Activated naive CD4-positive, alpha-beta T cell treated with anti-CD3 and anti-CD28 coated beads, Interleukin-2, amount 10 ng/mL, durations not matched to agents 7 days and 5 days (primary cell): Measurements from ENCODE around the gene WNT6.

Experiments used
- CTCF ChIA-PET: fragments of 350-600 bp; sonication (Branson Sonifier 250); formaldehyde crosslinking; loops from one replicate; lab custom pipeline; 2021; ENCODE audit warnings: antibody characterized with exemption; lab: Charles Lee
- DNase-seq: peaks from one replicate; pipeline ENCODE4 v3.0.0-alpha.2; 2020
- H3K27ac Mint-ChIP-seq: one replicate; pipeline ENCODE4 v1.8.0; 2021; ENCODE audit warnings: mild to moderate bottlenecking, moderate library complexity, mixed read lengths
- H3K27me3 Mint-ChIP-seq: one replicate; pipeline ENCODE4 v1.8.0; 2021; ENCODE audit warnings: mild to moderate bottlenecking, mixed read lengths
- H3K36me3 Mint-ChIP-seq: one replicate; pipeline ENCODE4 v1.8.0; 2021; ENCODE audit warnings: mixed read lengths
- H3K4me1 Mint-ChIP-seq: one replicate; pipeline ENCODE4 v1.8.0; 2021; ENCODE audit warnings: mixed read lengths
- H3K4me3 Mint-ChIP-seq: one replicate; pipeline ENCODE4 v1.8.0; 2021; ENCODE audit warnings: mild to moderate bottlenecking, moderate library complexity, mixed read lengths
- H3K9me3 Mint-ChIP-seq: one replicate; pipeline ENCODE4 v1.8.0; 2021; ENCODE audit warnings: mixed read lengths

The WNT6 gene

GRCh38 chr2:218880859-218881594, 21.4 kb downstream of the WNT6 start:
- Mint-ChIP-seq H3K27ac (no peak overlapping the region), H3K27me3 (peaks cover 98% of the 10 kb centered on the region)

GRCh38 chr2:218881744-218882460, 22.3 kb downstream of the WNT6 start:
- no peak for DNase-seq
- H3K4me1 Mint-ChIP-seq, result peaks cover 16% of the 10 kb centered on the region
- no peak overlapping the region for H3K4me3 Mint-ChIP-seq
- H3K27ac Mint-ChIP-seq, result no peak overlapping the region
- peaks cover 97% of the 10 kb centered on the region for H3K27me3 Mint-ChIP-seq
- H3K36me3 Mint-ChIP-seq, result no peaks in the 10 kb centered on the region
- H3K9me3 Mint-ChIP-seq, result no peaks in the 10 kb centered on the region
- CTCF ChIA-PET, result interaction anchor here (2.1 to 13.5 kb wide), 2 partner anchors 10 to 18 kb away, joined by 7 to 443 read pairs; no protein-coding TSS in a partner anchor

More at GRCh38 chr2:218880859-218881594, 21.4 kb downstream of the WNT6 start:
- CTCF ChIA-PET, result interaction anchor here (2.1 to 13.5 kb wide), 2 partner anchors 11 to 19 kb away, joined by 7 to 443 read pairs; no protein-coding TSS in a partner anchor
- H3K9me3 Mint-ChIP-seq, result no peaks in the 10 kb centered on the region
- peaks cover 16% of the 10 kb centered on the region for H3K4me1 Mint-ChIP-seq
- no peaks in the 10 kb centered on the region for H3K36me3 Mint-ChIP-seq
- DNase-seq, result no peak
- H3K4me3 Mint-ChIP-seq, result no peak overlapping the region

GRCh38 chr2:218882461-218882816, 22.8 kb downstream of the WNT6 start:
- H3K27me3 Mint-ChIP-seq, result peaks cover 97% of the 10 kb centered on the region
- H3K36me3 Mint-ChIP-seq, result no peaks in the 10 kb centered on the region
- H3K4me3 Mint-ChIP-seq, result no peak overlapping the region
- no peak overlapping the region for H3K27ac Mint-ChIP-seq
- H3K9me3 Mint-ChIP-seq, result no peaks in the 10 kb centered on the region
- CTCF ChIA-PET, result interaction anchor here (13.5 kb wide), 1 partner anchor 17 kb away, joined by 443 read pairs; no protein-coding TSS in a partner anchor
- no peak for DNase-seq
- peaks cover 16% of the 10 kb centered on the region for H3K4me1 Mint-ChIP-seq

- DNase-seq, result no peak
- Mint-ChIP-seq H3K27ac (peak overlapping the region; percentile 30), H3K36me3 (no peaks in the 10 kb centered on the region), H3K4me3 (no peak overlapping the region), H3K9me3 (no peaks in the 10 kb centered on the region), H3K27me3 (peaks cover 97% of the 10 kb centered on the region), H3K4me1 (peaks cover 16% of the 10 kb centered on the region)
- CTCF ChIA-PET, result interaction anchor here (7.4 to 13.5 kb wide), 2 partner anchors 7 to 17 kb away, joined by 70 to 443 read pairs; no protein-coding TSS in a partner anchor
These were observed 23.3 kb downstream of the WNT6 start for GRCh38 chr2:218882866-218883366.

- CTCF ChIA-PET, result interaction anchor here (0.7 to 13.5 kb wide), 3 partner anchors 8 to 67 kb away, joined by 3 to 443 read pairs (median 70); no protein-coding TSS in a partner anchor
- Mint-ChIP-seq H3K4me3 (no peak overlapping the region), H3K9me3 (no peaks in the 10 kb centered on the region), H3K27ac (no peak overlapping the region), H3K36me3 (no peaks in the 10 kb centered on the region), H3K4me1 (peaks cover 16% of the 10 kb centered on the region), H3K27me3 (peaks cover 97% of the 10 kb centered on the region)
- DNase-seq, result no peak
These were observed 24.2 kb downstream of the WNT6 start for GRCh38 chr2:218883491-218884490.

- H3K4me1 Mint-ChIP-seq, result peaks cover 12% of the 10 kb centered on the region
- no peak overlapping the region for H3K27ac Mint-ChIP-seq
- H3K27me3 Mint-ChIP-seq, result peaks cover 94% of the 10 kb centered on the region
- no peaks in the 10 kb centered on the region for H3K36me3 Mint-ChIP-seq
- no peak for DNase-seq
- CTCF ChIA-PET, result interaction anchor here (0.7 to 13.5 kb wide), 3 partner anchors 8 to 67 kb away, joined by 3 to 443 read pairs (median 70); no protein-coding TSS in a partner anchor
- no peak overlapping the region for H3K4me3 Mint-ChIP-seq
- H3K9me3 Mint-ChIP-seq, result no peaks in the 10 kb centered on the region
These were observed 24.9 kb downstream of the WNT6 start for GRCh38 chr2:218884519-218884918.

- CTCF ChIA-PET, result interaction anchor here (4.8 to 7.4 kb wide), 2 partner anchors 10 to 12 kb away, joined by 52 to 70 read pairs; no protein-coding TSS in a partner anchor
- Mint-ChIP-seq H3K27me3 (peaks cover 96% of the 10 kb centered on the region), H3K4me1 (peaks cover 2% of the 10 kb centered on the region), H3K9me3 (no peaks in the 10 kb centered on the region), H3K27ac (no peak overlapping the region), H3K36me3 (no peaks in the 10 kb centered on the region), H3K4me3 (no peak overlapping the region)
- no peak for DNase-seq
These were observed 26.7 kb downstream of the WNT6 start for GRCh38 chr2:218885981-218886947.

GRCh38 chr2:218887079-218887478, 27.5 kb downstream of the WNT6 start:
- Mint-ChIP-seq H3K27me3 (peaks cover 96% of the 10 kb centered on the region), H3K4me1 (peaks cover 2% of the 10 kb centered on the region), H3K4me3 (no peak overlapping the region), H3K36me3 (no peaks in the 10 kb centered on the region), H3K27ac (no peak overlapping the region), H3K9me3 (no peaks in the 10 kb centered on the region)
- DNase-seq, result no peak
- CTCF ChIA-PET, result interaction anchor here (4.8 to 7.4 kb wide), 2 partner anchors 11 kb away, joined by 52 to 70 read pairs; no protein-coding TSS in a partner anchor

- peaks cover 96% of the 10 kb centered on the region for H3K27me3 Mint-ChIP-seq
- H3K4me1 Mint-ChIP-seq, result peaks cover 8% of the 10 kb centered on the region
- no peaks in the 10 kb centered on the region for H3K36me3 Mint-ChIP-seq
- no peaks in the 10 kb centered on the region for H3K9me3 Mint-ChIP-seq
- H3K27ac Mint-ChIP-seq, result no peak overlapping the region
- DNase-seq, result no peak
- no peak overlapping the region for H3K4me3 Mint-ChIP-seq
- CTCF ChIA-PET, result interaction anchor here (0.6 to 7.4 kb wide), 3 partner anchors 10 to 33 kb away, joined by 3 to 70 read pairs (median 52); no protein-coding TSS in a partner anchor
These were observed 28.7 kb downstream of the WNT6 start for GRCh38 chr2:218888341-218888740.

GRCh38 chr2:218889937-218890336, 30.3 kb downstream of the WNT6 start:
- H3K27ac Mint-ChIP-seq, result no peak overlapping the region
- H3K27me3 Mint-ChIP-seq, result peaks cover 95% of the 10 kb centered on the region
- DNase-seq, result peak; percentile 13
- peaks cover 19% of the 10 kb centered on the region for H3K4me1 Mint-ChIP-seq
- H3K36me3 Mint-ChIP-seq, result no peaks in the 10 kb centered on the region
- no peaks in the 10 kb centered on the region for H3K9me3 Mint-ChIP-seq
- no peak overlapping the region for H3K4me3 Mint-ChIP-seq
- CTCF ChIA-PET, result interaction anchor here (4.8 to 7.4 kb wide), 2 partner anchors 8 to 14 kb away, joined by 52 to 70 read pairs; no protein-coding TSS in a partner anchor

GRCh38 chr2:218890369-218890768, 30.8 kb downstream of the WNT6 start:
- Mint-ChIP-seq H3K9me3 (no peaks in the 10 kb centered on the region), H3K36me3 (no peaks in the 10 kb centered on the region), H3K27me3 (peaks cover 95% of the 10 kb centered on the region), H3K4me1 (peaks cover 21% of the 10 kb centered on the region), H3K27ac (peak overlapping the region; percentile 59), H3K4me3 (no peak overlapping the region)
- DNase-seq, result no peak
- CTCF ChIA-PET, result interaction anchor here (4.1 to 7.4 kb wide), 3 partner anchors 8 to 15 kb away, joined by 41 to 70 read pairs (median 52); no protein-coding TSS in a partner anchor
